Ovary (tissue), 3 donors: ENCODE measurements around the gene ZNF771.

Experiments used
- CTCF ChIP-seq, 3 donors: fragments of 450-650 bp in 2 of 3; fragments of 200-600 bp in 1 of 3; IDR thresholded peaks; one replicate each; pipeline versions ENCODE4 v1.5.1 to v1.8.0; 2016 to 2022; ENCODE audit warnings: antibody characterized with exemption in 3 of 3, mild to moderate bottlenecking in 1 of 3
- EP300 ChIP-seq: sonication (generic); formaldehyde crosslinking; IDR thresholded peaks from one replicate; pipeline ENCODE4 v1.6.1; 2017; ENCODE audit warnings: antibody characterized with exemption
- donor health status: DM: no; HTN: no; CAD: no.

- TF ChIP-seq CTCF (IDR thresholded peaks at IDR 0.05), result no peak
- no peak for TF ChIP-seq EP300
Measured at GRCh38 chr16:30413112-30413806, 5.9 kb downstream of the ZNF771 start.
